ENCODE data around the gene SPDYE4. TPM values are rescaled to one million over a fixed set of nuclear protein-coding genes. Genes with fewer than 3 reads are reported as not detected.

SPDYE4 gene
- total RNA-seq, 1 donor from 2014 or later, result not detected

DNA sequence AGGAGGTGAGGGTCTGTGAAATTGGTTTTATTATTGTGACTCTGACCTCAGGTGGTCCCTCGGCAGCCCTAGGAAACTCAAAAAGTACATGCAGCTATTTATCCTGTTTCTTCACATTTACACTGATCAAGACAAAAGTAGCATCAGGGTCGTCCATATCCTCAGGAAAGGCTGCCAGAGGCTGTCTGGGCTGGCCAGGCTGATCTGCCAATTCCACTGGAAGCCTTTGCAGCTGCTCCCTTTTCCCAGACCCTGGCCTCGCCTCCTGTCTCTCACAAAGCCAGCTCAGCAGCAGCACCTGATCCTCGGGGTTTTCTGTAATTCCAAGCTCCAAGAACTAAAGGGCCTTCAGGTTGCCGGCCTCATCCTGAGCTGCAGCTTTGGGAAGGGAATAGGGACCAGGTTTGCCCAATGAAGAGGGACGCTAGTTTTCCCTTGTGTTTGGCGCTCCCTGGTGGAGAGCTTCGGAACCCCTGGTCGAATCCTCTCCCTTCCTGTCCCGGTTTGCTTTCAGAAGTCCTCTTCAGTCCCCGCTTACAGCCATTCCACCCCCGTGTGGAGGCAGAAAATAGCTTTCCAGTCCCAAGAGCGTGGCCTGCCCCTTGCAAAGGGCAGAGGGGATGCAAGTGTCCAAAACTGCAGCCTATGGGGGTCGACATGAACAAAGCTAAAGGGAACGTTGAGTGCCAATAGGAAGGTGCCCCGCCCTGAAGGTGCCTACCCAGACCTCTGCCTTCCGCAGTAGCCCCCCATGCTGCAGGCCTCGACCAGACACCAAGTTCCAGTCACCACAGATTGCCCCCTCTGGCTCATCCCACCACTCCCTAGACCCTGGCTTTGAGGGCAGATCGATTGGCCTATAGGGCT, 27.4 kb upstream of the SPDYE4 start:
- DNase-seq (ENCODE audit: low spot score) (peak; percentile 79), ATAC-seq (peak; percentile 99)

DNA sequence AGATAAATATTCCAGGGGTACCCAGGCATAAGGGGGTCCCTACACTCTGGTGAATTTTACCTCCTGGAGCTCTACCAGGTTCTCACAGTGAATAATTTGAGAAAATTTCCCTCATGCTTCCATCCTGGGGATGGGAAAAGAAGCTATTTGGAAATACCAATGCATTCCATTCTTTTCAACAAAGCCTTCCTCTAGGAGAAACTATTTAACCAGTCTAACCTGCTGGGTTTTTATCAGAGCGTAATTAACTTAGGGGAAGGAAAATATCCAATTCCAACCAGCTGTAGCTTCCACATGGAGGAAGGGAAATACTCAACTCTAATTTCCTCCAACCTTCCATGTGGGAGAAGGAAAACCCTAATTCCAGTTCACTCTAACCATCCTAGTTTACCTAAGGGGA, 23.8 kb upstream of the SPDYE4 start:
- ATAC-seq (no peak), DNase-seq (ENCODE audit: low spot score) (no peak)

GRCh38 chr17:8781776-8782175, 23.4 kb upstream of the SPDYE4 start:
- ATAC-seq (no peak), DNase-seq (ENCODE audit: low spot score) (no peak)

DNA sequence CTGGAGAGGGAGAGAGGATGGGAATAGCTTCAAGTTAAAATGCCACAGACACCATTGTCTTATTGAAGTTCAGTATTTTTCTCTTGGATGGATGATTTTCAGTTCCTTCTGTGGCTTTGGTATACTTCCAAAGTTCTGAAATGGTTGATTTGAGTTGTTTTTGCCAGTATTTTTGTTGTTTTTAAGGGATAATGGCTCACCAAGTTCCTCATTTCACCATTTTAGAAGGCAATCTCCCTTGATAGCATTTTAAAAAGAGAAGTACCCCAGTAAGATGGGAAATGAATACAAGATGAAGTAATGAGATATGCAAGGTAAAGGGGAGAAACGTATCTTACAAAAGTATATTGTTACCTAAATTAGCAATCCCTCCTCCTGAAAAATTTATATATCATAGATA, 18.5 kb upstream of the SPDYE4 start:
- ATAC-seq (no peak), DNase-seq (ENCODE audit: low spot score) (no peak)

GRCh38 chr17:8776248-8776647, 17.9 kb upstream of the SPDYE4 start:
- DNase-seq (ENCODE audit: low spot score) (no peak), ATAC-seq (no peak)

DNA sequence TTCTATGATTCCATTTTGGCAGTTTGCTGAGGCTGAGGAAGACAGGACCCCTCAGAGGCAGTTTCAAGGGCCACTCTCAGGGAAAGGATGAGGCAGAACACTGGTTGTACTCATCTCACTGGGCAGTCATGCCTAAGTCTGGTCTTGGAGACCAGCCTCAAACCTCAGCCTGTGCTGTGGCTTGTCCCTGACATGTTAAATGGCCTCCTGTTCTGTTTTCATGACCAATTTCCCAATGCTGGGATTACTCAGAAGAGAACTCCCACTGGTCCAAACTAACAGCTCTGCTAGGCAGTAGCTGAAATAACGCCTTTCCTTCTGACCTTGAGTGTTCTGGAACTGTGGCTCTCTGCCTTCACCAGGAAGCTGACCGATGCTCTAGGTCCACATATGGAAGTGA, 8.4 kb upstream of the SPDYE4 start:
- ATAC-seq (no peak), DNase-seq (ENCODE audit: low spot score) (no peak)

DNA sequence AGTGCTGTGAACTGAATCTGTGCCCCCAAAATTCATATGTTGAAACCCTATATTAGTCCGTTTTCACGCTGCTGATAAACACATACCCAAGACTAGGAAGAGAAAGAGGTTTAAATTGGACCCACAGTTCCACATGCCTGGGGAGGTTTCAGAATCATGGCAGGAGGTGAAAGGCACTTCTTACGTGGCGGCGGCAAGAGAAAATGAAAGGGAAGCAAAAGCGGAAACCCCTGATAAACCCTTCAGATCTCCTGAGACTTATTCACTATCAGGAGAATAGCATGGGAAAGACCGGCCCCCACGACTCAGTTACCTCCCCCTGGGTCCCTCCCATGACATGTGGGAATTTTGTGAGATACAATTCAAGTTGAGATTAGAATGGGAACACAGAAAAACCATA, 3.7 kb upstream of the SPDYE4 start:
- DNase-seq (ENCODE audit: low spot score), result no peak

GRCh38 chr17:8757189-8757588, 1.2 kb downstream of the SPDYE4 start:
- no peak for ATAC-seq
- no peak for DNase-seq (ENCODE audit: low spot score)

More for the DNA sequence above, 3.7 kb upstream of the SPDYE4 start:
- ATAC-seq, result no peak

GRCh38 chr17:8755590-8756255, 2.6 kb downstream of the SPDYE4 start:
- ATAC-seq (no peak), DNase-seq (ENCODE audit: low spot score) (no peak)

GRCh38 chr17:8754890-8755289, 3.5 kb downstream of the SPDYE4 start:
- DNase-seq (ENCODE audit: low spot score) (no peak), ATAC-seq (no peak)

DNA sequence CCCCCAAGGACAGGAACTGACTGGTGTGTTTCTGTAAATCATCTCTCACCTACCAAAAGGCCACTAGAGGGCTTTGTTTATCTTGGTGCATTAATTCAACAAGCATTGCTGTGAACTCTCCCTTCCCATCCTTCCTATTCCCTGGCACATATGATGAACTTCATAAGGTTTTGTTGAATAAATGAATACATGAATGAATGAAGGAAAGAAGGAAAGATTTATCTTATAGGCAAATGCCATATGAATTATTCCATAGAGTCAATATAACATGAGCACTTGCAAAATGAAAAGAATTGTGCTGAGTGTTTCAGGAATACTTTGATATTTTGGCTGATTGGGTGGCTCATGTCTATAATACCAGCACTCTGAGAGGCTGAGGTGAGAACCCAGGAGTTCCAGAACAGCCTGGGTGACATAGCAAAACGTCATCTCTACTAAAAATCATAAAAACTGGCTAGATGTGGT, 4.3 kb downstream of the SPDYE4 start:
- no peak for DNase-seq (ENCODE audit: low spot score)
- peak; percentile 83 for ATAC-seq

DNA sequence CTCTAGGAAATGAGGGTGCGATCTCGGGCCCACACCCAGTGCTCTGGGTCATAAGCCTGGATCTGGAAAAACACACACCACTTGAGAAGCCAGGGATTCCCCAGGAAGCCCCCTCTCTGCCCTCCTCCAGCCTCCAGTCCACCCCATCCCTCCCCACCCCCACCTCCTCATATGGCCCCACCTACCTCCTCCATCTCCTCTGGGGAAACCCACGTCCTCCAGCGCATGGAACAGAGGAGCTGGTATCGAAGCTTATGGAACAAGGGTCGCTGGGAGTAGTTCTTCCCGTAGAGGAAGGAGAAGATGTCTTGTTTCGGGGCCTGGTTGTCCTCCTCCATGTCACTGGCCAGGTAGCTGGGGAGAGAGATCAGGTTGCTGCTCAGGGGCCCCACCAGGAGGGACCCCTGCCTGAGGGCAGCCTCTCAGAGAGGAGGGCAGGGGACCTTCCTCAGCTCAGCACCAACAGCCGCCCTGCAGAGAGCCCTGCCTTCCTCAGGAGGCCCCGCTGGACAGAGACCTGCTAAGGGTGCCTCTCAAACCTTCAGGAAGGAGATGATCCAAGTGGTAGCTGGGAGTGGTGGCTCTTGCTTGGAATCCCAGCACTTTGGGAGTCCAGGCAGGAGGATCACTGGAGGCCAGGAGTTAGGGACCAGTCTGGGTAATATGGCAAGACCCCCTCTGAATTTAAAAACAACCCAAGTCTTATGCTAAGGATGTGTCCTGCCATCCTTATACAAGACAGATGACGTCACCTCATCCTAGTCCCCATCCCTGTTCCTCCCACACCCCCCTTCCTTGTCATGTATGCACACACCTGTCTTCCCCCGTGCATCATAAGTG, 5.0 kb downstream of the SPDYE4 start:
- DNase-seq (ENCODE audit: low spot score) (no peak), ATAC-seq (no peak)

DNA sequence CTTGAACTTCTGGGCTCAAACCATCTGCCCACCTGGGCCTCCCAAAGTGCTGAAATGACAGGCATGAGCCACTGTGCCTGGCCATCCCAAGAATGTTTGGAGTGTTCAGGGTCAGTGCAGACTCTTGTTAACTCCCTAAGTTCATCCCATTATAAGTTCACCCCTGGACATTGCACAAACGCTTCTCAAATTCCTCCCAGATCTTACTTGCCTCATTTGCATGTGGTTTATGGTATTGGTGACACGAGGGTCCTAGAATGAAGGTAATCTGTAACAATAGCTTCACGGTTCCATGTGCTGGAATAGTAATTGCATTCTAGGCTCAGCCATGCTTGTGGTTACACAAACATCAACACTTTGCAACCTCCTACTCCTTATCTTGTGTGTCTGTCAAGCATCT, 8.7 kb downstream of the SPDYE4 start:
- ATAC-seq (no peak), DNase-seq (ENCODE audit: low spot score) (no peak)

DNA sequence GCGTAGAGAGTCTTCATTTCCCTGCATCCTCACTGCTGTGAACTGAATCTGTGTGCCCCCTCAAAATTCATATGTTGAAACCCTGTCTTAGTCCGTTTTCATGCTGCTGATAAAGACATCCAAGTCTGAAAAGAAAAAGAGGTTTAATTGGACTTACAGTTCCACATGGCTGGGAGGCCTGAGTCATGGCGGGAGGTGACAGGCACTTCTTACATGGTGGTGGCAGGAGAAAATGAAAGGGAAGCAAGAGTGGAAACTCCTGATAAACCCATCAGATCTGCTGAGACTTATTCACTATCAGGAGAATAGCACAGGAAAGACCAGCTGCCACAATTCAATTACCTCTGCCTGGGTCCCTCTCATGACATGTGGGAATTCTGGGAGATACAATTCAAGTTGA, 10.6 kb downstream of the SPDYE4 start:
- no peak for DNase-seq (ENCODE audit: low spot score)
- no peak for ATAC-seq

DNA sequence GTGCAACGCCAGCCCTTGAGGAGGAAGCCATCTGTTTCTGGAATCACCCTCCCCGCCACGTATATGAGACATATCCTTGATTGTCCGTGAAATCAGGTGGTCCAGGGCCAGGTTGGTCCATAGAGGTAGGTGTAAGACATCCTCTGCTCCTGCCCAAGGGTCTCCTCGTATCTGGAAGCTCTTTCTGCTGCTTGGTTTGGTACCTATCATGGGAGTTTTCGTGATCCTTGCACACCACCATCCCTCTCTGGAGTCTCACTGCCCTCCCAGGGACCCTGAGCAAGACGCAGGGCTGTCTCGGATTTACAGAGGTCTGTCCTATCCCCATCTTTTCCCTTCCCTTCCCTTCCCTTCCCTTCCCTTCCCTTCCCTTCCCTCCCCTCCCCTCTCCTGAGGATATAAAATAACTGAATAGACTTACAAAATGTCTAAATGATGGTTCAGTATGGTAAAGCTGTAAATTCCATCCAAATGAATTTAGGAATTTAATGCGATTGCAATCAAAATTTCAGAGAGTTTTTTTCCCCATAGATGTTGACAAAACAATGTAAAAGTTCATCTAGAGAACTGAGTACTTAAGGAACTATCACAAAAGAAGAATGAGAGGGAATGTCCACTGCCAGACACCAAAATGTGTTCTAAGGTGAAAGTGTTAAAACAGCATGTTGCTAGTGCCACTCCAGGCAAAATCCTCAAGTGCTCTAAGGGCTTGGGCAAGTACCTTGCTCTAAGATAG, 11.7 kb downstream of the SPDYE4 start:
- ATAC-seq, result no peak

DNA sequence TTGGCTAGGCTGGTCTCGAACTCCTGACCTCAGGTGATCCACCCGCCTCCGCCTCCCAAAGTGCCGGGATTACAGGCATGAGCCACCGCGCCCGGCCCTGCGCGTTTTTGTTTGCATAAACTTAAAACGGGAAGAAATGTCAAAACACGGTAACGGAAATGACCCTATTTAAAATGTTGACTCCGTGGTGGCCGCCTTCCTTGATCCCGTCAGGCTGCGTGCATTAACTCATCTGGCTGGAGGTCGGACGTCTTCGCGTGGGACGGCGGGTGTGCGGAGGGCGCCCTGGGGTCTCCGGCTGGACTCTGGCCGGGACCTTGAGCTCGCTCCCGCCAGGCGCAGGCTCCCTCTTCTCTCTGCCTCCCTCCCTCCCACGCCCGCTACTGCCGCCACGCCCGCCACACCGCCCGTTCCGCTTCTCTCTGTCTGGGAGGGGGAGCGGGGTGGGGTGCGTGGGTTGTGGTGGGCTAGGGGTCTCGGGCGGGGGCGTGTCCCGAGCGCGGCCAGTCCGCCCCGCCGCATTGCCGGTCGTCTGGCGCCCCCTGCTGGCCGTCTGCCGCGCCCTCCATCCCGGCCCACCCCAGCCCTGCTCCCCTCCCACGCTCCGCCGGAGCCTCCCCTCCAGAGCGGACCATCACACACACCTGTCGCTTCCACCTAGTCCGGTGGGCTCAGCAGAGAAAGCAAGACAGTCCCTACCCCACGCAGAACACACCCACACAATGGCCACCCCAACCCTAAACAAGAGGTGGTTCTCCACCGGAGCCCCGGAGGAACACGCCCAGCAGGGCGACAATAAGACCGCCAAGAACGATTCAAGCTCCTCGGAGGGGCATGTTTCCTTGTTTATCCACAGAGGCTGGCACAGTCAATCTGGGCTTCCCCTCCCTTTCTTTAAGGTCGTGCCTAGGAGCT, 12.5 kb downstream of the SPDYE4 start:
- DNase-seq (ENCODE audit: low spot score) (peak; percentile 74), ATAC-seq (peak; percentile 90)

More for the DNA sequence above, 11.7 kb downstream of the SPDYE4 start:
- no peak for DNase-seq (ENCODE audit: low spot score)

- no peak for DNase-seq (ENCODE audit: low spot score)
- ATAC-seq, result no peak
Measured at GRCh38 chr17:8744086-8744785, 14.1 kb downstream of the SPDYE4 start.

GRCh38 chr17:8742819-8743218, 15.5 kb downstream of the SPDYE4 start:
- no peak for DNase-seq (ENCODE audit: low spot score)
- ATAC-seq, result no peak

- ATAC-seq, result no peak
- DNase-seq (ENCODE audit: low spot score), result no peak
Measured at GRCh38 chr17:8742274-8742673, 16.1 kb downstream of the SPDYE4 start.
